ENCODE results near the gene OR12D3. TPM values are rescaled to one million over a fixed set of nuclear protein-coding genes. Genes with fewer than 3 reads are reported as not detected.

The OR12D3 gene, protein sequence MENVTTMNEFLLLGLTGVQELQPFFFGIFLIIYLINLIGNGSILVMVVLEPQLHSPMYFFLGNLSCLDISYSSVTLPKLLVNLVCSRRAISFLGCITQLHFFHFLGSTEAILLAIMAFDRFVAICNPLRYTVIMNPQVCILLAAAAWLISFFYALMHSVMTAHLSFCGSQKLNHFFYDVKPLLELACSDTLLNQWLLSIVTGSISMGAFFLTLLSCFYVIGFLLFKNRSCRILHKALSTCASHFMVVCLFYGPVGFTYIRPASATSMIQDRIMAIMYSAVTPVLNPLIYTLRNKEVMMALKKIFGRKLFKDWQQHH
- total RNA-seq (not detected), polyA plus RNA-seq (ENCODE audit: insufficient read length in 2 of 2) (not detected)
- long read RNA-seq, donor 1, result 0 reads
- long read RNA-seq, donor 2, partial matches to known transcripts, result 0 of 1 reads
- long read RNA-seq, donor 2, other reads (novel, unspliced or antisense), result 0 of 1 reads
- long read RNA-seq, donor 3, result 0 reads
- long read RNA-seq, donor 4, result 0 reads

GRCh38 chr6:29375191-29375590 is at the start of gene OR12D3:
Gene OR12D3, minus strand, starts transcription at chr6:29375291. Its CDS starts 4 bp downstream, at chr6:29375287.
- Histone ChIP-seq H3K9me3 (ENCODE audit: control insufficient read depth, insufficient read depth, low read length) (no peaks in the 10 kb centered on the region), H3K36me3 (ENCODE audit: control insufficient read depth, insufficient read depth, low read length) (no peaks in the 10 kb centered on the region)

GRCh38 chr6:29424575-29424974 is 49.5 kb upstream of the OR12D3 start:
- DNase-seq (ENCODE audit: low read depth in 4 of 6, low spot score in 6 of 6), result no peak
- no peaks in the 10 kb centered on the region for H3K9me3 ChIP-seq (ENCODE audit: control insufficient read depth, insufficient read depth, low read length)
- H3K27ac ChIP-seq (ENCODE audit: low read depth, low read length), result no peak overlapping the region
- no peaks in the 10 kb centered on the region for H3K36me3 ChIP-seq (ENCODE audit: control insufficient read depth, insufficient read depth, low read length)
- H3K4me1 ChIP-seq (ENCODE audit: control insufficient read depth, insufficient read depth, low read length), result no peaks in the 10 kb centered on the region
- WGBS (ENCODE audit: insufficient coverage), result no CpG with 5 or more reads among the region's 2 CpGs
- H3K4me3 ChIP-seq (ENCODE audit: low read depth, low read length), result no peak overlapping the region
- H3K27me3 ChIP-seq (ENCODE audit: control insufficient read depth, insufficient read depth, low read length), result no peaks in the 10 kb centered on the region

More at GRCh38 chr6:29375191-29375590, at the start of gene OR12D3:
- no CpG with 5 or more reads among the region's 1 CpG for WGBS (ENCODE audit: insufficient coverage)
- Histone ChIP-seq H3K4me1 (ENCODE audit: control insufficient read depth, insufficient read depth, low read length) (no peaks in the 10 kb centered on the region), H3K27ac (ENCODE audit: low read depth, low read length) (no peak within 1 kb of the TSS), H3K4me3 (ENCODE audit: low read depth, low read length) (no peak within 1 kb of the TSS), H3K27me3 (ENCODE audit: control insufficient read depth, insufficient read depth, low read length) (no peaks in the 10 kb centered on the region)
- no peak for DNase-seq (ENCODE audit: low read depth in 4 of 6, low spot score in 6 of 6)

DNA sequence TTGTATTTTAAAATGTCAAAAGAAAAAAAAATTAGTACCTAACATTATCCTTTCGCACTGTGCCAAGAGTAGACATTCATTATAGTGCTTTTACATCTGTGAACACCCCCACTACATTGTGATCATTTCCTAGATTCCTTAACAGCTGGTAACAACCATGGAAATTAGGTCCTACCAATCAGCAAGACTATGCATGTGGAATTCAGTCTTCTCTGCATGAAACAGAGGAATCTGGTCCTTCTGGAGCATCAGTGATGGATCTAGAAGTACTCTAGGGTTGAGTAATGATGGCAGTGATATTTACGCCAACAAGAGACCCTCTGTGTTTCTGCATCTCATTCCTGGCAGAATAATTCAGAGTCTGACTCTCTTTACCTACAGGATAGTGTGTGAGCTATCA is 49.1 kb upstream of the OR12D3 start:
- H3K27me3 ChIP-seq (ENCODE audit: control insufficient read depth, insufficient read depth, low read length), result no peaks in the 10 kb centered on the region
- no CpG with 5 or more reads among the region's 2 CpGs for WGBS (ENCODE audit: insufficient coverage)
- no peaks in the 10 kb centered on the region for H3K36me3 ChIP-seq (ENCODE audit: control insufficient read depth, insufficient read depth, low read length)
- DNase-seq (ENCODE audit: low read depth in 4 of 6, low spot score in 6 of 6), result no peak
- no peaks in the 10 kb centered on the region for H3K9me3 ChIP-seq (ENCODE audit: control insufficient read depth, insufficient read depth, low read length)
- H3K4me1 ChIP-seq (ENCODE audit: control insufficient read depth, insufficient read depth, low read length), result no peaks in the 10 kb centered on the region
- no peak overlapping the region for H3K4me3 ChIP-seq (ENCODE audit: low read depth, low read length)
- H3K27ac ChIP-seq (ENCODE audit: low read depth, low read length), result no peak overlapping the region

DNA sequence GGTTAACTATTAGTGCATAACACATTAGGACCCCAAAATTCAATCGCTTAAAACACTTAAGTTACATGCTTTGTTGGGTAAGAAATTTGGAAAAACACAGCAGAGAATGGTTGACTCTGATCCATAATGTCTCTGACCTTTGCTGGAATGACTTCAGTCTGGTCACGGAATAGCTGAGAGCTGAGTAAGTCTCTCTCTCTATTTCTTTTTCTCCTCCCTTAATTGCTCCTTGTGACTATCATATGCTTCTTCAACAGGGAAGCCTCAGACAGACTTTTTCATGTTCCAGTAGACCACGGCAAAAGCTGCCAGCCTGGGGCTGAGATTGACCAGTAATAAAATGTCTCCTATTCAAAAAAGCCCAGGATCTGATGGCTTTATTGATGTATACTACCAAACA is 44.4 kb upstream of the OR12D3 start:
- Histone ChIP-seq H3K27me3 (ENCODE audit: control insufficient read depth, insufficient read depth, low read length) (no peaks in the 10 kb centered on the region), H3K27ac (ENCODE audit: low read depth, low read length) (no peak overlapping the region), H3K4me3 (ENCODE audit: low read depth, low read length) (no peak overlapping the region), H3K36me3 (ENCODE audit: control insufficient read depth, insufficient read depth, low read length) (no peaks in the 10 kb centered on the region), H3K4me1 (ENCODE audit: control insufficient read depth, insufficient read depth, low read length) (no peaks in the 10 kb centered on the region), H3K9me3 (ENCODE audit: control insufficient read depth, insufficient read depth, low read length) (no peaks in the 10 kb centered on the region)
- WGBS (ENCODE audit: insufficient coverage), result no CpG with 5 or more reads among the region's 3 CpGs
- DNase-seq (ENCODE audit: low read depth in 4 of 6, low spot score in 6 of 6), result no peak

GRCh38 chr6:29414588-29414987 is 39.5 kb upstream of the OR12D3 start, which contains the start of gene OR12D1:
Gene OR12D1, plus strand, starts transcription at chr6:29414928.
- Histone ChIP-seq H3K9me3 (ENCODE audit: control insufficient read depth, insufficient read depth, low read length) (no peaks in the 10 kb centered on the region), H3K27me3 (ENCODE audit: control insufficient read depth, insufficient read depth, low read length) (no peaks in the 10 kb centered on the region), H3K4me1 (ENCODE audit: control insufficient read depth, insufficient read depth, low read length) (no peaks in the 10 kb centered on the region), H3K27ac (ENCODE audit: low read depth, low read length) (no peak within 1 kb of the TSS), H3K4me3 (ENCODE audit: low read depth, low read length) (no peak within 1 kb of the TSS), H3K36me3 (ENCODE audit: control insufficient read depth, insufficient read depth, low read length) (no peaks in the 10 kb centered on the region)
- no peak for DNase-seq (ENCODE audit: low read depth in 4 of 6, low spot score in 6 of 6)

- DNase-seq (ENCODE audit: low read depth in 4 of 6, low spot score in 6 of 6), result no peak
- H3K27ac ChIP-seq (ENCODE audit: low read depth, low read length), result no peak overlapping the region
- no peaks in the 10 kb centered on the region for H3K9me3 ChIP-seq (ENCODE audit: control insufficient read depth, insufficient read depth, low read length)
- no peak overlapping the region for H3K4me3 ChIP-seq (ENCODE audit: low read depth, low read length)
- no peaks in the 10 kb centered on the region for H3K36me3 ChIP-seq (ENCODE audit: control insufficient read depth, insufficient read depth, low read length)
- H3K27me3 ChIP-seq (ENCODE audit: control insufficient read depth, insufficient read depth, low read length), result no peaks in the 10 kb centered on the region
- WGBS (ENCODE audit: insufficient coverage), result no CpG with 5 or more reads among the region's 1 CpG
- H3K4me1 ChIP-seq (ENCODE audit: control insufficient read depth, insufficient read depth, low read length), result no peaks in the 10 kb centered on the region
These were observed 28.7 kb upstream of the OR12D3 start for GRCh38 chr6:29403801-29404200.

- Histone ChIP-seq H3K9me3 (ENCODE audit: control insufficient read depth, insufficient read depth, low read length) (no peaks in the 10 kb centered on the region), H3K4me3 (ENCODE audit: low read depth, low read length) (no peak overlapping the region), H3K27me3 (ENCODE audit: control insufficient read depth, insufficient read depth, low read length) (no peaks in the 10 kb centered on the region), H3K4me1 (ENCODE audit: control insufficient read depth, insufficient read depth, low read length) (no peaks in the 10 kb centered on the region), H3K36me3 (ENCODE audit: control insufficient read depth, insufficient read depth, low read length) (no peaks in the 10 kb centered on the region), H3K27ac (ENCODE audit: low read depth, low read length) (no peak overlapping the region)
- no peak for DNase-seq (ENCODE audit: low read depth in 4 of 6, low spot score in 6 of 6)
- WGBS (ENCODE audit: insufficient coverage), result no CpG with 5 or more reads among the region's 2 CpGs
These were observed 24.4 kb upstream of the OR12D3 start for GRCh38 chr6:29399525-29399924.

- H3K27me3 ChIP-seq (ENCODE audit: control insufficient read depth, insufficient read depth, low read length), result no peaks in the 10 kb centered on the region
- DNase-seq (ENCODE audit: low read depth in 4 of 6, low spot score in 6 of 6), result no peak
- no peaks in the 10 kb centered on the region for H3K9me3 ChIP-seq (ENCODE audit: control insufficient read depth, insufficient read depth, low read length)
- H3K4me1 ChIP-seq (ENCODE audit: control insufficient read depth, insufficient read depth, low read length), result no peaks in the 10 kb centered on the region
- no peak within 1 kb of the TSS for H3K27ac ChIP-seq (ENCODE audit: low read depth, low read length)
- no peaks in the 10 kb centered on the region for H3K36me3 ChIP-seq (ENCODE audit: control insufficient read depth, insufficient read depth, low read length)
- H3K4me3 ChIP-seq (ENCODE audit: low read depth, low read length), result no peak within 1 kb of the TSS
These were observed 20.2 kb upstream of the OR12D3 start, which contains the start of gene OR12D2 for GRCh38 chr6:29395331-29395730. Gene OR12D2, plus strand, starts transcription at chr6:29395631. Its CDS starts 1,069 bp downstream, at chr6:29396700.

DNA sequence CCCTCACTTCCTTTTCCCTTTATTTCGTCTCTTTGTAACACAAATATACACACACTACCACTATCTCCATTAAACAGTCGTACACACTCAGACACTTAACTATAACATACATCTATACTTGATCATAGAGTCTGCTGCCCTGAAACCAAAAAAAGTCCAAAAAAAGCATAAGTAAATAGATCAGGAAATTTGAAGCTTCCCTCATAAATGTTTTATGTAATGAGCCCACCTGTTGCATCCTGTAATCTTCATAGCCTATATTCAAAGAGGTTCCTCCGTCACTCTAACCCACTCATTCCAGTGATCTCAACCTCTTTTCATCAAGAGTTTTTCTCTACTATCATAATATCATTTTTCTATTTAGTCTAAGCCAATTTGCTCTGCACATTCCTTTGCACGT is 13.4 kb upstream of the OR12D3 start:
- WGBS (ENCODE audit: insufficient coverage), result 64% methylated on average over 3 of the region's 4 CpGs

GRCh38 chr6:29376003-29376402 is 912 bp upstream of the OR12D3 start:
- Histone ChIP-seq H3K27ac (ENCODE audit: low read depth, low read length) (no peak overlapping the region), H3K4me1 (ENCODE audit: control insufficient read depth, insufficient read depth, low read length) (no peaks in the 10 kb centered on the region)
- DNase-seq (ENCODE audit: low read depth in 4 of 6, low spot score in 6 of 6), result no peak

More for the DNA sequence above, 13.4 kb upstream of the OR12D3 start:
- no peaks in the 10 kb centered on the region for H3K36me3 ChIP-seq (ENCODE audit: control insufficient read depth, insufficient read depth, low read length)
- no peaks in the 10 kb centered on the region for H3K4me1 ChIP-seq (ENCODE audit: control insufficient read depth, insufficient read depth, low read length)
- no peak for DNase-seq (ENCODE audit: low read depth in 4 of 6, low spot score in 6 of 6)
- no peaks in the 10 kb centered on the region for H3K27me3 ChIP-seq (ENCODE audit: control insufficient read depth, insufficient read depth, low read length)
- no peak overlapping the region for H3K4me3 ChIP-seq (ENCODE audit: low read depth, low read length)
- H3K27ac ChIP-seq (ENCODE audit: low read depth, low read length), result no peak overlapping the region
- H3K9me3 ChIP-seq (ENCODE audit: control insufficient read depth, insufficient read depth, low read length), result no peaks in the 10 kb centered on the region

More at GRCh38 chr6:29376003-29376402, 912 bp upstream of the OR12D3 start:
- Histone ChIP-seq H3K4me3 (ENCODE audit: low read depth, low read length) (no peak overlapping the region), H3K9me3 (ENCODE audit: control insufficient read depth, insufficient read depth, low read length) (no peaks in the 10 kb centered on the region), H3K27me3 (ENCODE audit: control insufficient read depth, insufficient read depth, low read length) (no peaks in the 10 kb centered on the region), H3K36me3 (ENCODE audit: control insufficient read depth, insufficient read depth, low read length) (no peaks in the 10 kb centered on the region)
